ENCODE data around the gene TMEM120B.
A peak's percentile ranks its signal among the peaks of the same experiment; 100 is the strongest.

Gene TMEM120B

DNA sequence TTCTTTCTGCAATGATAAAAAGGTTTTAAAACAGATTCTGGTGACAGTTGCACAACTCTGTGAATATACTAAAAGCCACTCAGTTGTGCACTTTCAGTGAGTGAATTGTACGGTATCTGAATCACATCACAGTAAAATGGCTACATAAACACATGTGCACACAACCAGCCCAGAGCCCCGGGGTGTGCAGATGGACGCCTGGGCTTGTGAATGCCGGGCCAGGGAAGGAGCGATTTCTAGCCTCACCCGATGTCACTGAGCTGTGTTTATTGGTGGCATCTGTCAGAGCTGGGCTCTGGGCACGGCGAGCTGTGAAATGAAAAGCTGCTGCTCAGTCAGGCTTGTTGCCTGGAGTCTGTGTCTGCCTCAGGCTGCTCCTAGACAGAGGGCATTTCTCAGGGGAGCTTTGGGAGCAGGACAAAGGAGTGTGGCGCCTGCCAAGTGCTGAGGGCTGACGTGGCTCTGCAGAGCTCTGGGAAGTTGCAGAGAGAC lies 55.0 kb downstream of the TMEM120B start:
- H3K36me3 ChIP-seq (ENCODE audit: insufficient read depth, low read depth, low read length) = peaks cover 10% of the 10 kb centered on the region; the same call in 1 of the 2 replicates

DNA sequence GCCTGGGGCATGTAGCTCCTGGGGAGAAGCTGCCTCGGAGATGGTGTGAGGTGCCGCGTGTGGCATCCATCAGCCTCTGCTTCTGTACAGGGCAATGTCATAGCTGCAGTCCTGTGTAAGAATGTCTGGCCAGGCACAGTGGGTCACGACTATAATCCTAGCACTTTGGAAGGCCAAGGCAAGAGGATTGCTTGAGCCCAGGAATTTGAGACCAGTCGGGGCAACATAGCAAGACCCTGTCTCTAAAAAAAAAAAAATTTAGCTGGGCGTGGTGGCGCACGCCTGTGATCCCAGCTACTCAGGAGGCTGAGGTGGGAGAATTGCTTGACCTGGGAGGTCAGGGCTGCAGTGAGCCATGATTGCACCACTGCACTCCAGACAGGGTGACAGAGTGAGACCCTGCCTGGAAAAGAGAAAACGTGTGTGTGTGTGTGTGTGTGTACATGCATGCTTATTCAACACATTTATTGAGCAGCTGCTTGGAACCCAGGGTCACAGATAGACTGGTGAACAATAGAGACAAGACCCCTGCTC lies 56.8 kb downstream of the TMEM120B start:
- no peak overlapping the region for H3K4me3 ChIP-seq (ENCODE audit: low read length)
- H3K4me1 ChIP-seq (ENCODE audit: insufficient read depth, low read length) = peaks cover 3% of the 10 kb centered on the region
- H3K9me3 ChIP-seq (ENCODE audit: insufficient read depth, low read depth, low read length) = no peaks in the 10 kb centered on the region
- peaks cover 14% of the 10 kb centered on the region; the same call in 1 of the 2 replicates for H3K36me3 ChIP-seq (ENCODE audit: insufficient read depth, low read depth, low read length)
- H3K27ac ChIP-seq (ENCODE audit: low read length) = no peak overlapping the region
- no peaks in the 10 kb centered on the region for H3K27me3 ChIP-seq (ENCODE audit: insufficient read depth, low read length)
- no peak overlapping the region for H3K9ac ChIP-seq (ENCODE audit: low read depth, low read length)

More for the DNA sequence above, 55.0 kb downstream of the TMEM120B start:
- Histone ChIP-seq H3K9me3 (ENCODE audit: insufficient read depth, low read depth, low read length) (no peaks in the 10 kb centered on the region), H3K4me1 (ENCODE audit: insufficient read depth, low read length) (no peaks in the 10 kb centered on the region; the same call in 1 of the 2 replicates), H3K27ac (ENCODE audit: low read length) (no peak overlapping the region), H3K4me3 (ENCODE audit: low read length) (no peak overlapping the region), H3K27me3 (ENCODE audit: insufficient read depth, low read length) (no peaks in the 10 kb centered on the region), H3K9ac (ENCODE audit: low read depth, low read length) (no peak overlapping the region)

DNA sequence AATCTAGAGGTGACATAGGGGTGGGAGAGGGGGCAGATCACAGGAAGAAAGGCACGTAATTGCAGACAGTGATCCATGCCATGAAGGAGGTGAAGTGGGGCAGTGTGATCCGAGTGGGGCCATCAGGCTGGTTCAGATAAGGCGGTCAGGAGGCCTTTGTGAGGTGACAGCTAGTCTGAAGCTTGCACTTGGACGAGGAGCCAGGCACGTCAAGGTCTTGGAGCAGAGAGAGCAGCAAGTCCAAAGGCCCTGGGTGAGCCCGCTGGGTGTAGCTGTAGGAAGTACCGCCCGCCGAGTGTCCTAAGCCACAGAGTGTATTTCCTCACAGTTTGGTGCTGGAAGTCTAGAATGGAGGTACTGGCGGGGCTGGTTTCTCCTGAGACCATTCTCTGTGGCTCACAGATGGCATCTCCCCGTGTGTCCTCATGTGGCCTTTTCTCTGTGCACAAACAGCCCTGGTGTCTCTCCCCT lies 57.3 kb downstream of the TMEM120B start:
- H3K4me3 ChIP-seq (ENCODE audit: low read length) = no peak overlapping the region
- no peak overlapping the region for H3K27ac ChIP-seq (ENCODE audit: low read length)
- H3K9me3 ChIP-seq (ENCODE audit: insufficient read depth, low read depth, low read length) = no peaks in the 10 kb centered on the region
- peaks cover 14% of the 10 kb centered on the region; the same call in 1 of the 2 replicates for H3K36me3 ChIP-seq (ENCODE audit: insufficient read depth, low read depth, low read length)
- no peaks in the 10 kb centered on the region for H3K27me3 ChIP-seq (ENCODE audit: insufficient read depth, low read length)
- H3K9ac ChIP-seq (ENCODE audit: low read depth, low read length) = no peak overlapping the region
- H3K4me1 ChIP-seq (ENCODE audit: insufficient read depth, low read length) = peaks cover 7% of the 10 kb centered on the region

DNA sequence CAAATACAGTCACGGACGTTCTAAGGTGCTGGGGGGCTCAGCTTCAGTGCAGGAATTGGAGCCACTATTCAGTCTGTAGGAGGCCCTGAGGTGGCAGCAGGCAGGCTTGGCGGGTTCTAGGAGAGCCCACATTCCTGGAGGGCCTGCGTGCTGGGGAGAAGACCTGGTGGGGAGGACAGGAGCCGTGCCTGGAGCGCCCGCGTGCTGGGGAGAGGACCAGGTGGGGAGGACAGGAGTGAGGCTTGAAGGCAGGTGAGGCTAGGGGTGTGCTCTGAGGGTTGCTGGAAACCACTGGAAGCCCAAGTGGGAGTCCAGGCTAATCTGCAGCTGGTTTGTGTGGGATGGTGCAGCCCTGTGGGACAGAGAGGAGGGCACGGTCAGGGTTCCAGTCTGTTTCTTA lies 57.8 kb downstream of the TMEM120B start:
- Histone ChIP-seq H3K4me3 (ENCODE audit: low read length) (no peak overlapping the region), H3K36me3 (ENCODE audit: insufficient read depth, low read depth, low read length) (peaks cover 12% of the 10 kb centered on the region; the same call in 1 of the 2 replicates), H3K9me3 (ENCODE audit: insufficient read depth, low read depth, low read length) (no peaks in the 10 kb centered on the region), H3K4me1 (ENCODE audit: insufficient read depth, low read length) (peaks cover 10% of the 10 kb centered on the region), H3K9ac (ENCODE audit: low read depth, low read length) (no peak overlapping the region), H3K27me3 (ENCODE audit: insufficient read depth, low read length) (no peaks in the 10 kb centered on the region), H3K27ac (ENCODE audit: low read length) (no peak overlapping the region)

DNA sequence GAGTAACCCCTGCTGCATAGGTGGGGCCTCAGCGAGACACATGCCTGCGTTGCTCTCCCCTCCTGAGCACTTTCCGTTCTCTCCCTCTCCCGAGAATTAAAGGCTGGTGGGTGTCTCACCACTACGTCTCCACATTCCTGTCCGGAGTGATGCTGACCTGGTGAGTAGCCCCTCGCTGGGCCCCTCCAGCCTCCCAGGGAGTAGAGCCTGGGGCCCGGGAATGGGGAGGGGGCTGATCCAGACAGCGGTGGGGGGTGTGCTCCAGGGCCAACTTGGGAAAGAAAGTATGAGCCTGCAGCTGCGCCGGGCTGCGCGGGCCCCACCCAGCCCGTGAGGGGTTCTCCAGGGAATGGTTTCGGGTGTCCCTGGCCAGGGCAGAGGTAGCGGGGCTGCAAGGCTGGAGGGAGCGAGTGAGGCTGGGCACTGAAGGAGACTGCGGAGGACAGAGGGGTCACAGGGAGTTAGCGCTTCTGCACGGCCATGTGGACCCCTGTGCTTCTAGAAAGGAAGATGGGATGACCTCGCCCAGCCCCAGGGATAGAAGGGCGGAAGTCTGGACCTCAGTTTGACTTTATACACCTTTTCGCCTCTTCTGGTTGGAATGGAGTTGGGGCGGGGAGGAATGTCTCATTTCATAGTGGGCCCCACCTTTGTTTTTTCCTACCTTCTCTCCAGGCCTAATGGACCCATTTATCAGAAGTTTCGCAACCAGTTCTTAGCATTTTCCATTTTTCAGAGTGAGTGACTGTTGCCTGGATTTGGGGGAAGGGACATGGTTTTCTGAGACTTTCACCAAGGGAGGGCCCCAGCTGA lies 58.5 kb downstream of the TMEM120B start:
- Histone ChIP-seq H3K36me3 (ENCODE audit: insufficient read depth, low read depth, low read length) (peaks cover 6% of the 10 kb centered on the region; the same call in 1 of the 2 replicates), H3K27me3 (ENCODE audit: insufficient read depth, low read length) (no peaks in the 10 kb centered on the region), H3K9ac (ENCODE audit: low read depth, low read length) (no peak overlapping the region), H3K4me1 (ENCODE audit: insufficient read depth, low read length) (peaks cover 15% of the 10 kb centered on the region), H3K4me3 (ENCODE audit: low read length) (no peak overlapping the region), H3K9me3 (ENCODE audit: insufficient read depth, low read depth, low read length) (no peaks in the 10 kb centered on the region), H3K27ac (ENCODE audit: low read length) (no peak overlapping the region)

DNA sequence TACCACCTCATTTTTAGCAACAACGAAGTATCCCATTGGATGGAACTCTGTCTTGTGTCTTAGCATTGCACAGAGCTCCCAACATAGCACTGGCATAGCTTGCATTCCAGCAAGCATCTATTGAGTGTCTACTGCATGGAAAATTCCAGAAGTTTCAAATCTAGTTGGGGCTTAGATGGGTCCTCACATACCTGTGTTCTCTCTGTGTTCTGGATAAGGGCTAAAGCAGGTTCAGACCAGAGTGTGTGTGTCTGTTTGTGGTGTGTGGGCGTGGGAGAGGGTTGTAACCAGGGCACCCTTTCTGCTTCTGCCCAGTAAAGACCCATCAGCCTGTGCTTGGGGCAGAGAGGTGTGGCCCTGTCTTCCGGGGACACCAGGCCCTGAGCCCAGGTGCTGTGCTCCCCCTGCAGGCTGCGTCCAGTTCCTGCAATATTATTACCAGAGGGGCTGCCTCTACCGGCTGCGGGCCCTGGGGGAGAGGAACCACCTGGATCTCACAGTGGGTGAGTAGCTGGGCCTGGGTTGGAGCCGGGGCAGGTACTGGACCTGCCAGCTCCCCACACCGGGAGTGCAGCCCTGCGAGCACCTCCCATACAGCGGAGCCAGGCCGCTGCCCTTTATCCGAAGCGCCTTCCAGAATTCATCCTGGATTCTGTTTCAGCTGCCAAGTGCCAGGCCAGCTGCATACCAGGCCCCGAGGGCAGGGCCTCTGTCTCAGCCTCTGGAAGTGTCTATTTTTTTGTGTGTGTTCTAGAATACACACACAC lies 60.6 kb downstream of the TMEM120B start:
- Histone ChIP-seq H3K9me3 (ENCODE audit: insufficient read depth, low read depth, low read length) (no peaks in the 10 kb centered on the region), H3K27me3 (ENCODE audit: insufficient read depth, low read length) (no peaks in the 10 kb centered on the region), H3K27ac (ENCODE audit: low read length) (no peak overlapping the region), H3K4me1 (ENCODE audit: insufficient read depth, low read length) (peaks cover 15% of the 10 kb centered on the region), H3K9ac (ENCODE audit: low read depth, low read length) (no peak overlapping the region), H3K36me3 (ENCODE audit: insufficient read depth, low read depth, low read length) (peaks cover 4% of the 10 kb centered on the region; the same call in 1 of the 2 replicates), H3K4me3 (ENCODE audit: low read length) (no peak overlapping the region)

DNA sequence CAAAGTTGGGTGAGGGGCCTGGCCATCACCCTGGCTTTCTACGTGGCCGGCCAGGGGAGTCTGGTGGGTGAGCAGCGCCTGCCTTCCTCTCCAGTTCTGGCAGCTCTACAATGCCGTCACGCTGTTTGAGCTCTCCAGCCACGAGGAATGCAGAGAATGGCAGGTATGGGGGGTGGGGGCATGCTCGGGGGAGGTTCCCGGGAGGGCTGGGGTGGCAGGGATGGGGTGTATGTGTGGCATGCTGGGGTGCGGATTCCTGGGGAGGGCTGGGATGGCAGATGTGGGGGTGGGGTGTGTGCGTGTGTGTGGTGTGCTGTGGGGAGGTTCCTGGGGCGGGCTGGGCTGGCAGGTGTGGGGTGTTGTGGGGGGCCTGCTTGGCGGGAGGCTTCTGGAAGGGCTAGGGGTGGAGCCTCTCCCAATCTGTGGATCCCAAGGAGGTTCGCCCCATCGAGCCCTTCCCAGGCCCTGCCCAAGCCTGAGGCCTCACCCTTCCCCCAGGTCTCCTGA lies 62.5 kb downstream of the TMEM120B start:
- Histone ChIP-seq H3K27me3 (ENCODE audit: insufficient read depth, low read length) (no peaks in the 10 kb centered on the region), H3K4me1 (ENCODE audit: insufficient read depth, low read length) (peaks cover 15% of the 10 kb centered on the region), H3K27ac (ENCODE audit: low read length) (no peak overlapping the region), H3K36me3 (ENCODE audit: insufficient read depth, low read depth, low read length) (peaks cover 9% of the 10 kb centered on the region), H3K9me3 (ENCODE audit: insufficient read depth, low read depth, low read length) (no peaks in the 10 kb centered on the region), H3K9ac (ENCODE audit: low read depth, low read length) (peak overlapping the region; percentile 53; the same call in 1 of the 2 replicates), H3K4me3 (ENCODE audit: low read length) (no peak overlapping the region)

DNA sequence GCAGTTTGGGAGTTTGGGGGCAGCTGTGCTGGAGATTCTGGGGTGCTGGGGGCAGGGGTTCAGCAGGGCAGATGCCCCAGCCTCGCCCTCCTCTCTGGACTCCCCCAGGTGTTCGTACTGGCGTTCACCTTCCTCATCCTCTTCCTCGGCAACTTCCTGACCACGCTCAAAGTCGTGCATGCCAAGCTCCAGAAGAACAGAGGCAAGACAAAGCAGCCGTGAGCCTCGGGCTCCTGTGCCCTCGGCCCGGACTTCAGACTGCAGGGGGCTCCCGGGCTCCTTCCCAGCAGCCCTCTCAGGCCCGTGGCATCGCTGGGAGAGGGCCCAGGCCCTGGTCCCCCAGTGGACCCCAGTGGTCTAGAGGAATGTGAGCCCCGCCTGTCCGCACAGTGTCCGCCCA lies 62.9 kb downstream of the TMEM120B start:
- Histone ChIP-seq H3K4me3 (ENCODE audit: low read length) (no peak overlapping the region), H3K27ac (ENCODE audit: low read length) (no peak overlapping the region), H3K9me3 (ENCODE audit: insufficient read depth, low read depth, low read length) (no peaks in the 10 kb centered on the region), H3K4me1 (ENCODE audit: insufficient read depth, low read length) (peaks cover 15% of the 10 kb centered on the region), H3K27me3 (ENCODE audit: insufficient read depth, low read length) (no peaks in the 10 kb centered on the region), H3K36me3 (ENCODE audit: insufficient read depth, low read depth, low read length) (peaks cover 9% of the 10 kb centered on the region), H3K9ac (ENCODE audit: low read depth, low read length) (peak overlapping the region; percentile 53; the same call in 1 of the 2 replicates)

DNA sequence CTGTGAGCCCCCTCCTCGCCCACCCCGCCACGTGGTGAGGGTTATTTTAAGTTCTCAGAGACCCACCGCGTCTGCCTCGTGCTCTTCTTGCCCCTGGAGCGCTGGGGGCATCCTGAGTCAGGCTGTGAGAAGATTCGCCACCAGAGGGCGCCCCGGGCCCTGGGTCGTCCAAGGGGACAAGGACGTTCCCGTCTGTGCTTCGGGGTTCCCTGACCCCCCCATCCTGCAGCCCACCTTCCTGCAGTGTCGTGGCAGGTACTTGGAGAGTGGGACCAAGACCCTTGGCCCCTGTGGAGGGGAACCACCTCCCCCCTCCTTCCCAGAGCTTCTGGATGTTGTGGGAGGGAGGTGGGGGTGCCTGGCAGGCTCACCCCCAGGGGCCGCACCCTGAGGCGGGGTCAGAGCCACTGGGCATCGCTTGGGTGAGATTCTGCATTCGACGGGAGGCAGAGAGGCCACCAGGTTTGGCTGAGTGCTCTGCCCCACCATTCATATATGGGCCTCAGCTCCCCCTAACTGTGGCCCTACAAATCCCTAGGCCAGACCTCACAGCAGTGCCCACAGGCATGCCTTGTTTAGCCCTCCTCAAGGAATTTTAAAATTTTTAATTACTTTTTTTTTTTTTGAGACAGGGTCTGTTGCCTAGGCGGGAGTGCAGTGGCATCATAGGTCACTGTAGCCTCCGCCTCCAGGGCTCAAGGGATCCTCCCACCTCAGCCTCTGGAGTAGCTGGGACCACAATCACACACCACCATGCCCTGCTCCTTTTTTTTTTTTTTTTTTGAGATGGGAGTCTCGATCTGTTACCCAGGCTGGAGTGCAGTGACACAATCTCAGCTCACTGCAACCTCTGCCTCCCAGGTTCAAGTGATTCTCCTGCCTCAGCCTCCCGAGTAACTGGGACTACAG lies 63.9 kb downstream of the TMEM120B start:
- H3K27me3 ChIP-seq (ENCODE audit: insufficient read depth, low read length) = no peaks in the 10 kb centered on the region
- H3K9ac ChIP-seq (ENCODE audit: low read depth, low read length) = no peak overlapping the region
- H3K27ac ChIP-seq (ENCODE audit: low read length) = no peak overlapping the region
- H3K9me3 ChIP-seq (ENCODE audit: insufficient read depth, low read depth, low read length) = no peaks in the 10 kb centered on the region
- H3K36me3 ChIP-seq (ENCODE audit: insufficient read depth, low read depth, low read length) = peaks cover 9% of the 10 kb centered on the region
- peaks cover 15% of the 10 kb centered on the region for H3K4me1 ChIP-seq (ENCODE audit: insufficient read depth, low read length)
- no peak overlapping the region for H3K4me3 ChIP-seq (ENCODE audit: low read length)

DNA sequence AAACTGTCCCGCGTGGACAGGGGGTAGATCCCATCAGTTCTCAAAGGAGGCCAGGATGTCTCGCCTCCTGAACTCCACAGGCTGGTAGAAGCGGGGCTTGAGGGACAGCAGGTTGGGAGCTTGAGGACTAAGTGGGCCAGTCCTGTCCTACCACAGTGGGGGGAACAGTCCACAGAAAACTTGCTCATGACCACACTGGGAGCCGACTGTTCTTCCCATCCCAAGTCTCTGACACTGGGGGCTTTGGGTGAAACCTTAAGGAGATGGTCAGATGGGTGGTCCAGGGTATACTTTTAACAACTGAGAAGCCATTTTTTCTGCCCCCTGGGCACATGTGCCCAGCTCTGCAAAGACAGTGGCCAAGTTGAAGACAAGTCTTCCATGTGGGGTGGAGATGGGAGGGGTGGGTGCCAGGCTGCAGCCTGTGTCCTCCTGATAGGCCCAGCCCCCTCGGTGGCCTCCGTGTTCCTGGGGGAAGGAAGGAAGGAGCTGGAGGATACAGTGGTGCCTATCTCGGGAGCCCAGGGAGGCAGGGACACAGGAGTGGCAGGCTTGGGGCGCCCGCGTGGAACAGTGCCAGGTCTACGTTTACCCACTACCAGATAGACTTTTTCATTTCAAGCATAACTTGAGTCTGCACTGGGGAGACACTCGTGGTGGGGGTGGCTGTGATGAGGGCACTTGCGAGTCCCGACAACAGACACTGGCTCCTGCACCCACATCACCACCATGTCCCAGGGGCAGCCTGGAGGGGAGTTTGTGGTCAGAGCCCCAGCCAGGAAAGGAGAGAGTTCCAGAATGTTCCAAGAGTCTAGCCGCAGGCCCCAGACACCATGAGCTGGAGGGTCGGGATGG lies 66.2 kb downstream of the TMEM120B start:
- Histone ChIP-seq H3K27me3 (ENCODE audit: insufficient read depth, low read length) (no peaks in the 10 kb centered on the region), H3K27ac (ENCODE audit: low read length) (no peak overlapping the region), H3K9ac (ENCODE audit: low read depth, low read length) (no peak overlapping the region), H3K9me3 (ENCODE audit: insufficient read depth, low read depth, low read length) (no peaks in the 10 kb centered on the region), H3K4me3 (ENCODE audit: low read length) (no peak overlapping the region), H3K4me1 (ENCODE audit: insufficient read depth, low read length) (peaks cover 19% of the 10 kb centered on the region), H3K36me3 (ENCODE audit: insufficient read depth, low read depth, low read length) (peaks cover 5% of the 10 kb centered on the region; the same call in 1 of the 2 replicates)
